GF-D8 (cell line): ENCODE results near the gene TNRC6C.
"Not testable (repeated sequence)": the region's sequence is repeated elsewhere in the genome, so short reads cannot be mapped to it uniquely, and the experiment has no call there.

Source experiments
- DNase-seq: peaks from one replicate; lab custom pipeline; 2025; lab: John Stamatoyannopoulos, UW

TNRC6C gene

DNA sequence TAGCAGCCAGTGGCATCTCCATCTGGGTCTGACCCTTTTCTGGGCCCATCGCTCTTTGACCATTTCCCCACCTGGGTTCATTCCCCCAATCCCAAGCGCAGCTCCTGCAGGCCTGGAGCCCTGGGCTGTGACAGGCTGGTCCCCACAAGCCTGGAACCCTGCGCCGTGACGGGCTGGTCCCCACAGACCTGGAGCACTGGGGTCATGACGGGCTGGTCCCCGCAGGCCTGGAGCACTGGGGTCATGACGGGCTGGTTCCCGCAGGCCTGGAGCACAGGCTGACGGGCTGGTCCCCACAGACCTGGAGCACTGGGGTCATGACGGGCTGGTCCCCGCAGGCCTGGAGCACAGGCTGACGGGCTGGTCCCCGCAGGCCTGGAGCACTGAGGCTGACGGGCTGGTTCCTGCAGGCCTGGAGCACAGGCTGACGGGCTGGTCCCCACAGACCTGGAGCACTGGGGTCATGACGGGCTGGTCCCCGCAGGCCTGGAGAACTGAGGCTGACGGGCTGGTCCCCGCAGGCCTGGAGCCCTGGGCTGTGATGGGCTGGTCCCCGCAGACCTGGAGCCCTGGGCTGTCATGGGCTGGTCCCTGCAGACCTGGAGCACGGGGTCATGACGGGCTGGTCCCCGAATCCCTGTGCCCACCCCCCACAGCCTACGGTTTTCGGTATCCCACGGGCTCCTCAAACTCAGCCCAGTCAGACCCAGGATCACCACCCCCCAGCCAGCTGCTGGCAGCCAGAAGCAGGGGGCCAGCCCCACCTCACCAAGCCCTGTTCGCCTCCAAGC lies 153.4 kb downstream of the TNRC6C start:
- no peak for DNase-seq

DNA sequence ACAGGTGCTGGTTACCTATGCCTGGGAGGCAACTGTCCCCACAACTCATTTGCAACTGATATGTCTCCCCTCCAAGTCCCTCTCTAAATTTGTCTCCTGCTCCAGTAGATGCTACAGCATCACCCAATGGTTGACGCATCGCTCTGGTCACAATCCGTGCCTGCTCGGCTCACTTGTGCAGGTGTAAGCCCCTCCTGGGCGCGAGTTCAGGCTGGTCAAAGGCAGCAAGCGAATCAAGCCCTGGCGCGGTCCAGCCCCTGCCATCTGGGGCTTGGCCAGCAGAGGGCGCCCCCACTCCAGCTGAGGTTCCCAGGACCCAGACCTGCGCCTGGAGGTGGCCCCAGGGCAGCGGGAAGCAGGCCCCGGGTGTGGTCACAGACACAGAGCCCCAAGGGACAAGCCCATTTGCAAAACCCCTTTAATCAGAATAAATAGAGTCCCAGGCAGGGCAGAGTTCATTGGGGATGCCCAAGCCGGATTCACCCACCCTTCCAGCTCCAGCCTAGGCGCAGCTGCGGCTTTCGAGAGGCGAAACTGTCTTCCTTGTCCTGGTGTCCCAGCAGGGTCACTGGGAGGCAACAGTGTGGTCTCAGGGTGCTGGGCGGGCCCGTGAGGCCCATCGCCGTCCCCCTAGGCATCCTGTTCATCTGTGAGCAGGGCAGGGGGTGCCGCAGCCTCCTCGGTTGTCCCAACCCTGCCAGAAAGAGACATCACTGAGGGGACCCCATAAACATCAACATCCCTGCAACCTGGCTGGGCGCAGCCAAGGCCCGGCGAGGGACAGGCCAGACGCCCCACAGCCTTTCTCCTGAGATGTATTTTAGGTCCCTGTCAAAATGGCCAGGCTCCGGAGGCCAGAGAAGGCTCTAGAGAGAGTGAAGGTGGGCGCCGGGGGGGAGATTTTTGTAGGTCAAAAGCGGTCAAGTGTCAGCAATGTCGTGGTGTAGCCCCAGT lies 154.3 kb downstream of the TNRC6C start:
- no peak for DNase-seq

DNA sequence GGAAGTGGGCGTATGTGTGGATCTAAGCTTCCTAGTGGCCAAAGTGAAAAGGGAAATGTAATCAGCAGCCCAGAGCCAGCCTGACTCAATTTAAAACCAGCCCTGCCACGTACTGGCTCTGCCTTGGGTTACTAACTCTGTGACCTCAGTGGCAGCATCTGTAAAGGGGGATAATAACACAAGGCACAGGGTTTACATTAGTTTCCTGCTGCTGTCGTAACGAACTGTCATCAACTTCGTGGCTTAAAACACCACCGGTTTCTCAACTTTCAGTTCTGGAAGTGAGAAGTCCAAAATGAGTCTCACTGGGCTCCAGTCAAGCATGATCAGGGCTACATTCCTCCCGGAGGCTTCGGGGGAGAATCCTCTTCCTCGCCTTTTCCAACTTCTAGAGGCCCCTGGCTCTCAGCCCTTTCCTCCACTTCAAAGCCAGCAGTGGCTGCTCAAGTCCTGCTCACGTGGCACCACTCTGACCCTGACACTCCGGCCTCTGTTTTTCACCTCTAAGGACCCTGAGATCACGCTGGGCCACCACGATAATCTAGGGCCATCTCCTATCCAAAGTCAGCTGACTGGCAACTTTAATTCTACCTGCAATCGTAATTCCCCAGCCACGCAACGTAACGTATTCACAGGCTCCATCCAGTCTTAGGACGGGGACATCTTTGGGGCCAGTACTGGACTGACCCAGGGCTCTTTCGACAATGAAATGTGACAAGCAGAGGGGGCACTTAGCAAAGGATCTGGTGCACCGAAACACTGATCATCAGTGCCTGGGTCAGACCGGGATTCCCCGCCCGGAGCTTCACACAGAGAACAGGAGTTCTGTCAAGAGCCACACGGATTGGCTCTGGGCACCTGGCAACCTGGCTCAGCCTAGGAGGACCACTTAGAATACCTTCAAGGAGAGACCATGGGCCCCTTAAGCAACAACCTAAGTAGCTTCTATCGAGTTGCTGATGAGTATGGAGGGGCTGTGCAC lies 155.6 kb downstream of the TNRC6C start:
- DNase-seq = no peak

DNA sequence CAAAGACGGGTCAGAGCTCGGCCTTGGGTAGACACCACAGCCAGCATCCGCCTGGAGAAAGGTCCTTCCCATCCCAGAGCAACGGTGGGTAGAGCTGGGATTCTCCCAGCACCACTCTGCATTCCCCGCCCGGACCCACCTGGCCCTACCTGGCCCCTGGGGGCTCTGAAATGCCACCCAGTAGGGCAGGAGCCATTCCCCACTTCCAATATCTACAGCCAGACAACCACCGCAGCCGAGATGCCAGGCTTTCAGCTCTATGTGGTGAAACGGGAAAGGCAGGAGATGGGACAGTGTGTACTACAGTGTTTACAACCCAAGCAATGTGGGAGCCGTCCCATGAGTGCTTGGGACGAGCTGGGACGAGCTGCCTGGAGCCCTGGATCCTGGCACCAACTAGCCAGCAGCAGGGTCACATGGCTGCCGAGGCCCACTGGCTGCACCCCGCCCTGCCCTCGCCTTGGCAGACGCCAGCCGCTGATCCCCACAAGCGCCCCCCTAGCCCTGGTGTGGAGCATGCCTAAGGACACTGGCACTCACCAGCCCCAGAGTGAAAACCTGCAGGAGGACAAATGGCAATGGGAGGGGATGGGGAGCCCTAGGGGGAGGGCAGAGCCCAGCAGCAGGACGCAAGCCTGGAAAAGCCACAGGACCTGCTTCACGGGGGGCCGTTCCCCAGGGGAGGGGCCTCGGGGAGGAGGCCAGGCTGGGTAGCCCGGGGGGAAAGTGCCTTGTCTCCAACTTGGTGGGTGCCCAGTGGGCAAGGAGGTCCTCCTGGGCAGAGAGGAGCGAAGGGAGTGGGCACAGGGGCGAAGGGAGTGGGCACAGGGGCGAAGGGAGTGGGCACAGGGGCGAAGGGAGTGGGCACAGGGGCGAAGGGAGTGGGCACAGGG lies 156.6 kb downstream of the TNRC6C start:
- no peak for DNase-seq

DNA sequence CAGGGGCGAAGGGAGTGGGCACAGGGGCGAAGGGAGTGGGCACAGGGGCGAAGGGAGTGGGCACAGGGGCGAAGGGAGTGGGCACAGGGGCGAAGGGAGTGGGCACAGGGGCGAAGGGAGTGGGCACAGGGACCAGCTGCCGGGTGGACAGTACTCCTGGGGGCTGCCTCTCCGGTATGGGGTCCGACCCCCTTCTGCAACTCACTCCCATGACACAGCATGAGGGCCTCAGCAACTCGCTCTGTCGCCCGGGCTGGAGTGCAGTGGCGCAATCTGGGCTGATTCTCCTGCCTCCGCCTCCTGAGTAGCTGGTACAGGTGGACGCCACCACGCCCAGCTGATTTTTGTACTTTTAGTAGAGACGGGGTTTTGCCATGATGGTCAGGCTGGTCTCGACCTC lies 157.3 kb downstream of the TNRC6C start:
- DNase-seq = not testable (repeated sequence)

DNA sequence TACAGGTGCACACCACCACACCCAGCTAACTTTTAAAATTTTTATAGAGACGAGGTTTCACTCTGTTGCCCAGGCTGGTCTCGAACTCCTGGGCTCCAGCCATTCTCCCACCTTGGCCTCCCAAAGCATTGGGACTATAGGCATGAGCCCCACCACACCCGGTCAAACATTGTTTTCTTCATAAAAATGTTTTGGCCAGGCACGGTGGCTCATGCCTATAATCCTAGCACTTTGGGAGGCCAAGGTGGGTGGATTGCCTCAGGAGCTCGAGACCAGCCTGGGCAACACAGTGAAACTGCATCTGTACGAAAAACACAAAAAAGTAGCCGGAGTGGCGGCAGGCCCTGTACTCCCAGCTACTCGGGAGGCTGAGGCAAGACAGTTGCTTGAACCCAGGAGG lies 157.9 kb downstream of the TNRC6C start:
- no peak for DNase-seq

DNA sequence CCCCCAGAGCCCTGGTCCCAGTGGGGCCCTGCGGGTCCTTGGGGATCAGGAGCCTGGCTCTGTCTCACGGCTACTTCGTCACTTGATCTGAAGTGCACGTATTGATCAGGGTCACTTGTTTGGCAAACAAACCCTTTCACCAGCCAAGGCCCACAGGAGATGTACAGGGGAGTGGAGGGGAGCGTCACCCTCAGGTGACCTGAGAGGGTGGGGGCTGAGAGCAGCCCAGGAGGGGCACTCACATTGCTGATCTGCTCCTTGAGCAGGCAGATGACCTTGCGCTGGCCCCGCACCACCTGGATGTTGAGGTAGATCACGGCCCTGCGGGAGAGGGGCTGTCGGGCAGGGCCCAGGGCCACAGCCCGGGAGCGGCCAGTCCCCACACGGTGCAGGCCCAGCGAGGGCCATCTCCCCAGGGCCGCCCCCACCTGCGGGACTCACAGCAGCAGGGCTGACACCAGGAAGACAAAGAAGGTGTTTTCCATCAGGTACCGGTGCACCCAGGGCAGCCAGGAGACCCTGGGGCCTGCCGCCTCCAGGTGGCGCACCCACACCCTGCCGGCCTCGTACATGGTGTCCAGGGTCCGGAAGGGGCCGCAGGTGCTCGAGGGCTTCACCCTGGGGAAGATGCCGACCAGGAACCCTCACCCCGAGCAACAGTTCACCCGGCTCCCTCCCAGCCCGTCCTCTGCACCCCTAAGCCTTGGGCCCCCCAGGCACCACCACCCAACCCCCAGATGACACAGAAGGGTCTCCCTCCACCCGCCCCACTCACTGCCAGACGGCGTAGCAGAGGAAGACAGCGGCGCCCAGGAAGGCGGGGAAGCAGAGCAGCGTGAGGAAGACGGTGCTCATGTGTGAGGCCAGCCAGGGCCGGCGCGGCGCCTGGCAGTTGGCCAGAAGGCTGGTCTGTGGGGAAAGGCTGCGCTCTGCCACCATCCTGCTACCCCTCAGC lies 158.8 kb downstream of the TNRC6C start:
- no peak for DNase-seq

DNA sequence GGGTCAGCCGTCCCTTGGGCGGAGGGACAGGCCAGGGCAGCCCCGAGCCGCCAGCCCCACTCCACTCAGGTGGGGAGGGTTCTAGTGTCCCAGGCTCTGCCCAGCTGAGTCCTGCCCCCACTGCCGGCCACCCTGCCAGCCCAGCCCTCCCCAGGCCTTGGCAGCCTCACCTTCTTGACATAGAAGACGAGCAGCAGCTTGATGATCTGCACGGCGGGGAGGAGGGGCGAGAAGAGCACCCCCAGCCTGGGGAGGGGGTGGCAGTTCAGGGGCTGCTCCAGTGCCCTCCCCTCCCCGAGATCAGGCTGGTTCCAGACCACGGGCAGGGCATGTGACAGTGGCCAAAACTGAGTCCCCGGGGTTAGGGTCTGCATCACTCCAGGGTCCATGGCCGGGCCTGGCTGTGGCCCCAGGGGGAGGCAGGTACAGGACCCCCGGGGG lies 160.3 kb downstream of the TNRC6C start:
- DNase-seq = no peak

DNA sequence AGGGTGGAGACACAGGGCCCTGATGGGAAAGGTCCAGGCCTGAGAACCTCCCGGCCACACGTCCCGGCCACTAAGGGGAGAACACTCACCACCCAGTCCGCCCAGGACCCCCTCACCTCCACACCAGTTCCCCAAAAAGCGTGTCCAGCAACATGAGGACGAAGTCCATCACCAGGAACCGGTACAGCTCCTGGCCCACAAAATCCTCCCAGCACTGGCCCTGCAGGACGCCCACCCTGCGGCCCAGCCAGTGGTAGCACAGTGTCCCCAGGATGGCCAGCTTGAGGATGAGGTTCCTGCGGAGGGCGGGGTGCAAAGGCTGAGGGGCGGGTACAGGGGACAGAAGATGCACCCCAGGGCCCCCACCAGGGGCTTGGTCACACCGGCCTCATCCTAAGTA lies 162.0 kb downstream of the TNRC6C start:
- no peak for DNase-seq

DNA sequence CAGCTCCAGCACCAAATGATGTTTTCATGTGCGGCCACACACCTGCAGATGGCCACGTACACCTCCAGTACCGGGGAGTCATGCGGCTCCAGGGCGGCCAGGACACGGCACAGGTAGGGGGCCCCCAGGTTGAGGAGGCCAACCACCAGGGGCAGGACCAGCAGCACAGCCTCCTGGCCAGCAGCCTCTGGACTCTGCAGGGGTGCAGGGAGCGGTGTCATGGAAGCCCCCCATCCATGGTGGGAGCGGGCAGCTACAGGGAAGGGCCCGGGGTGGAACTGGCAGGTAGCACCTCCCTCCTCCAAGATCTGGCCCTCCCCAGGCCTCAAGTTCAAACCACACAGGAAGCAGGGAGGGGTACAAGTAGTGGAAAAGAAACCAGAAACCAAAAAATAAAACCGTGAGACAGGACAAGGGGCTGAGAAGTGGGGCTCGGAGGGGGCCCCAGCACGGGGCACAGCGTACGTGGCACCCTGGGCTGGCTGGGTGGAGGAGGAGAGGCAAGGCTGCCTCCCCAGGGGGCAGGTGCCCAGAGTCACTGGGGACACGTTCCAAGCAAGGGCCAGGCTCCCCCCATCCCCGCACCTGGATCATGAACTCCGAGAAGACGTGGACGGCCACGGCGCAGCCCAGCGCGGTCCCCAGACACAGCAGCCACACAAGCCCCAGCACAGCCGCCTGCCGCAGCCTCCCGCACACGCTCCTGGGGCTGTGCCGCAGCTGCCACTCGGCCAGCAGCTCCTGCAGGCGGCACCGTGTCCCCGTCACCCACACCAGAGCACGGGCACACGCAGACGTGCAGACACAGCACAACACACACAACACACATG lies 162.7 kb downstream of the TNRC6C start:
- no peak for DNase-seq

DNA sequence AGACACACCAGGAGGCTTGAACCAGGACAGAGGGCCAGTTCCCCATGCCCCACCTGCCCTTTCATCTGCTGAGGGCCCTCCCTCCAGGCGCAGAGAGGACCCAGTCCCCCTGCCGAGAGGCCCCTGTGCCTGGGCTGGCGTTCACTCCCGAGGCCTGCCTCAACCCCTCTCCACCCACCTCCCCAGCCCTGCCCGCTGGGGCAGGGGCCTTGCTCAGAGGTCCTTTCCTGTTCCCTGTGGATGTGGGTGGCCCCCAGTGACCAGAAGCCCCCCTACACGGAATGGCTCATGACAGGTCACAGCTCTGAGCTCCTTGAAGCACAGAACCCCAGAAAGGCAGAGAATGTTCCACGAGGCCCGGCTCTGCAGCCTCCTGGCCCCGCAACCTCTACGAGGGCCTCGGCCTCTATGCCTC lies 163.3 kb downstream of the TNRC6C start:
- no peak for DNase-seq

DNA sequence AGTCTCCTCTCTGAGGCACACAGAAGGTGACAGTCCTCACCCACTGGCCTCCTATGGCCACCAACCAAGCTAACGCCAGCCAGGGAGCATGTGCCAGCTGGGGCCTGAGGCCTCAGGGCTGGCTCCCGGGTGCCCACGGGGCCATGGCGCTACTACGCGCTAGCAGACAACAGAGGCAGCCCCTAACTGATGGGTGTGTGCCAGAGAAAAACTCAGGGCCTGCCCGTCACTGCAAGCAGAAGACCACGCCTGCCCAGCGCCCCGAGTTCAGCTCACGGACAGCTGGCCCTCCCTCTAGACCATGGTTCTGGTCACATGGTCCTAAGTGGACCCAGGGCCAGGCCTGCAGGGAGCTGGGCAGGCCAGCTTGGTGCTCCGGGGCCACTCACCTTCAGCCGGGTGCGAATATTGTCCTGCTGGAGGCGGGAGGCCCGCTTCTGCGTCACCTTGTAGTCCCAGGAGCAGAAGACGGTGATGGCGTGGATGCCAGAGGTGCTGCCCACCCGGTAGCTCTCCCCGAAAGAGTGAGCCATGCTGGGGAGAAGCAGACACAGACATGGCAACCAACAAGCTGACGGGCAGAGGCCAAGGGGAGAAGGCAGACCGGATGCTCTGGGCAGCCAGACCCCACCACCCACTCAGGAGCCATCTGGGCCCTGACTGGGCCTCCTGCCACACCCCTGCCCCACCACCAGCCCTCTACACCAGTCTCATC lies 163.9 kb downstream of the TNRC6C start:
- no peak for DNase-seq

DNA sequence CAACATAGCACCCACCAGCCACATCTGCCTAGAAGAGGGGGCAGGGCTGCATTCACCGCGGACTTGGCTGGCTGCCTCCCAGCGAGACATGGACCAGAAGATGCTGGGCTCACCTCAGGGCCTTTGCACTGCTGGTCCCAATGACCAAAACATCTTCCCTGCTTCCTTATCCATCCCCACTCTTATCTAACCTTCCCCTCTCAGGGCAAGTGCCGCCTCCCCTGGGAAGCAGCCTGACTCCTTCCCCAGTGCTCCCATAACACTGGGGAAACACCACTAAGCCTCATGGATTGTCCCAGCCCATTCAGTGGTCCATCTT lies 164.4 kb downstream of the TNRC6C start:
- no peak for DNase-seq

DNA sequence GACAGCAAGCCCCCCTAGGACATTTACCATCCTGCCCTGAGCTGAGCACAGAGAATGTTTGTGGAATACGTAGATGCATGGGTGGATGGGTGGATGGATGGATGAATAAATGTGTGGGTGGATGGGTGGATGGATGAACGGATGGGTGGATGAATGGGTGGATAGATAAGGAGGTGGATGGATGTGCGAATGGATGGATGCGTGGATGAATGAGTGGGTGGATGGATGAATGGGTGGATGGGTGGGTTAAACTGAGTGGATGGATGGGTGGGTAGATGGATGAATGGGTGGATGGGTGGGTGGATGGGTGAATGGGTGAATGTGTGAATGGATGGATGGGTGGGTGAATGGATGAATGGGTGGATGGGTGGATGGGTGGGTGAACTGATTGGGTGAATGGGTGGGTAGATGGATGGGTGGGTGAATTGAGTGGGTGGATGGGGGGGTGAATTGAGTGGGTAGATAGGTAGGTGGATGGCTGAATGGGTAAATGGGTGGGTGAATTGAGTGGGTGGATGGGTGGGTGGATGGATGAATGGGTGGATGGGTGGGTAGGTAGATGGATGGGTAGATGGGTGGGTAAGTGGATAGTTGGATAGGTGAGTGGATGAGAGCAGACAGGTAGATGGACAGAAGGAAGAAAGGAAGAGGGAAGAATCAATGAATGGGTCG lies 164.9 kb downstream of the TNRC6C start:
- no peak for DNase-seq

DNA sequence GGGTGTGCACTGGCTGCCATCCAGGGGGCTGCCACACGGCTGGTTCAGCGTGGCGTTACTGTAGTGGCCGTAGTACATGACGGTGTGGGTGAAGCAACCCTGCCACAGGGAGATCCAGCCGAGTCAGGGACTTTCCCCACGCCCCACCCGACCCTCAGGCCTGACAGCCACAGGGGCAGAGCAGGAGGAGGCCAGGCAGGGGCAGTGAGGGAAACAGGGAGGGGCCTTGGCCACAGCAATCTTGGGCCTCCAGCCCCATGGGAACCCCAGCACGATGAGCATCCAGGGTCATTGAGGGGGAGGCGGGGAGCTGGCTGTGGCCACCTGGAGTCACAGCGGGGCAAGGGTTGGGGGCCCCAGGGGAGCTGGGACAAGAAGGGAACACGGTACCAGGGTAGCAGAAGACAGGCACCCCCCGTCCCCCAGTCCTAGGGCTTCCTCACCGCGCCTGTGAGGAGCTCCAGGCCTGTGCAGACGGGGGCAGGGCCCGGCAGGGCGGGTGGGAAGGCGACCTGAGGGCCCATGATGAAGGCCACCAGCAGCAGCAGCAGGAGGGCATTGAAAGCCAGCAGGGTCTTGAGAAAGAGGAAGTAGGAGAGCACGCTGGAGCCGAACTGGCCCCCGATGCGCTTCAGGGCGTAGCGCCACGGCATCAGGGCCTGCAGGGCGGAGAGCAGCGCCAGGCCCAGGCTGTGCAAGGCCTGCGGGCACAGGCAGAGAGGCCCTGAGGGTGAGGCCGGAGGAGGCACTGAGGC lies 165.8 kb downstream of the TNRC6C start:
- DNase-seq = peak; percentile 79

DNA sequence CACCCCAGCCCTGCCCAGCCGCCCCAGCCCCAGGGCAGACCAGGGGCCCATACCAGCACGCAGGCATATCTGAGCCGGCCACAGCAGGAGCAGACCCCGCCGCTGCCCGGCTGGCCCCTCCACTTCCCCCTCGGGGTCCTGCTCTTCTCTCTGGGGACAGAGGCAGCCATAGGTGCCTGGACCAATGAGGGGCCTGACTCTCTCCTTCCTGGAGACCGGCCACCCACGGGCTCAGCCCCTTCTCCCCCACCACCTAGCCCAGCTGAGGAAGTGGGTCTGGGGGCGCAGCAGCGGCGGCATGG lies 166.3 kb downstream of the TNRC6C start:
- DNase-seq = no peak
